GM11168 (cell line): ENCODE measurements around the gene ENPP6.
"Not testable (repeated sequence)": the region's sequence is repeated elsewhere in the genome, so short reads cannot be mapped to it uniquely, and the experiment has no call there.

Experiments
- in situ Hi-C: fragments of 300-500 bp; cut with MboI; formaldehyde crosslinking; loops from one replicate; pipeline ENCODE4 v1.12.0; 2022; ENCODE audit warnings: low sequenced_read_pairs; ENCODE audit not compliant: unreplicated experiment

Gene ENPP6

DNA sequence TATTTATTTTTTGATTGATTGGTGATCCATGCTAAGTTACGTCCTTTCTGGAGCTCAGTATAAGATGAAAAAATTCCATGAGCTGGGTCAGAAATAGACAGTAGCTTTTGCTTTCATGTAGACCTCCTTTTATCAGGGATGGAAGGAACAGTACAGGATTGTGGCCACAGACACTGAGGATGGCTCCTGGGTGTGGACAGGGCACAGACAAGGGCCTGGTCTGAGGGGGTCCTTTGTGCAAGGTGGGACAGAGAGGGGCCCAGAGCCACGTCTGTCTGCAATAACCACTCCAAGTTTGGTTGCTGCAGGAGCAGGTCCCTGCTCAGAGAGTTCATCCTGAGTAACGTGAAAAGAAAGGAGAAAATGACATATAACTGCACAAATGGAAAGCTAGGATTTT is 127.1 kb downstream of the ENPP6 start:
- in situ Hi-C loops, result no loop called here

DNA sequence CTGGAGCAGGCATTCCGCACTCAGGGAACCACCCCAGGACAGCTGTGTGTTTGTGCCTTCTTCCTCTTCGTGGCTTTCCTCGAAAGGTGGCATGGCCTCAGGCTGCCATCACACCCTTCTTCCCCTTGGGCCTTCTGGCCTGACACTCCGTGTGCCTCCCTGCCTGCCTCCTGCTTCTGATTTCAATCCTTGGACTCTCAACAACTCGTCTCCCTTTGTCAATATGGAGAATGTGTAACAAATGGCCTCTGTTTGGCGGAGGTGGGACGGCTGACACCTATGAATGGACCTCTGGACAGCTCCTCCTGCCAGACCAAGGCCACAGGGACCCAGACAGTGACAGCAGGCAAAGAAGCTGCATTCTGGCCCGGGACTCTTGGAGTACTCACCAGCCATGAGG is 137.0 kb downstream of the ENPP6 start:
- in situ Hi-C loops, result no loop called here

DNA sequence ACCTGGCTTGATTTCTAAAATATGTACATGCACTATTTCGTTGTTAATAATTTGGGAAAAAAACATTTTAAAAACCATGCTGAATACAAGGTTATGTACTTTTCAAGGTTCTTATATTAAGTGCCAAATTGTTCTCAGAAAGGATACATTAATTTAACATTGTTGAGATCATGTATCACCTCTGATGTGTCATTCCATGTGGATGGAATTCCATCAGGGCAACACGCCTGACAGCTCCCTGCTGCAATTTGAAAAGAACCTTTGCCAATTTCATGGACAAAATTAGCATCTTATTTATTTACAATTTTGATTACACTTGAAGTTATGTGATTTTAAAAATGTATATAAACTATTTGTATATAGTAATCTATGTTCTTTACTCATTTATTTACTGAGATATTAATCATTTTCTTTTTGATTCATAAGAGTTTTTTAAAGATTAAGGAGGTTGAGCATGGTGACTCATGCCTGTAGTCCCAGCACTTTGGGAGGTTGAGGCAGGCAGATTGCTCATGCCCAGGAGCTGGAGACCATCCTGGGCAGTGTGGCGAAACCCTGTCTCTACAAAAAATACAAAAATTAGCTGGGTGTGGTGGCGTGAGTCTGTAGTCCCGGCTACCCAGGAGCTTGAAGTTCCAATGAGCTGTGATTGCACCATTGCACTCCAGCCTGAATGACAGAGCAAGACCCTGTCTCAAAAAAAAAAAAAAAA is 142.8 kb downstream of the ENPP6 start:
- in situ Hi-C loops, result no loop called here

DNA sequence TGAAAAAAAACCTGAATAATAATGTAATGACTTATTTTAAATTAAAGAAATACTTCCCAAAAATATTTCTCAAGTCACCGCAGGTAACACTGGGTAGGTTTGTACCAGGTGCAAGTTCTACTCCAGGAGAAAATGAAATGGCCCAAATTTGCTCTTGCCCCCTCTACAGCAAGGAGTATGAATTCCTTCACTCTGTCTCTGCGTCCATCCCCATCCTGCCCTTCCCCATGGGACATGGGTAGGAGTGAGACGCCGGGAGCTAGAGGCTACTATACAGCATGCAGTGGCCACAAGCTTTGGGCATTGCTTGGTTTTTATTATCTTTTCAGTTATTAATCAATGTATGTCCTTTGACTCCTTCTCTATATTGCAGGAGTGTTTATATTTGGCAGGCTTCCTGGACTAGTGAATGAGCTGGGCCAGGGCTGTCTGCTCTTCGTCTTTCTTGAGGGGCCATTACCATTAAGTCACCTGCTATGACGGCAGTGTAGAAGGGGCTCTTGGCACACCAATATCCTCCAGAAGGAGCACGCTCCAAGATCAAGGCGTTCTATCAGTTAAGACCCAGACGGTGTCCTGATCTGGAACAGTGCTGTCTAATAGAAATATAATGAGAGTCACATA is 149.6 kb downstream of the ENPP6 start:
- in situ Hi-C loops, result no loop called here

DNA sequence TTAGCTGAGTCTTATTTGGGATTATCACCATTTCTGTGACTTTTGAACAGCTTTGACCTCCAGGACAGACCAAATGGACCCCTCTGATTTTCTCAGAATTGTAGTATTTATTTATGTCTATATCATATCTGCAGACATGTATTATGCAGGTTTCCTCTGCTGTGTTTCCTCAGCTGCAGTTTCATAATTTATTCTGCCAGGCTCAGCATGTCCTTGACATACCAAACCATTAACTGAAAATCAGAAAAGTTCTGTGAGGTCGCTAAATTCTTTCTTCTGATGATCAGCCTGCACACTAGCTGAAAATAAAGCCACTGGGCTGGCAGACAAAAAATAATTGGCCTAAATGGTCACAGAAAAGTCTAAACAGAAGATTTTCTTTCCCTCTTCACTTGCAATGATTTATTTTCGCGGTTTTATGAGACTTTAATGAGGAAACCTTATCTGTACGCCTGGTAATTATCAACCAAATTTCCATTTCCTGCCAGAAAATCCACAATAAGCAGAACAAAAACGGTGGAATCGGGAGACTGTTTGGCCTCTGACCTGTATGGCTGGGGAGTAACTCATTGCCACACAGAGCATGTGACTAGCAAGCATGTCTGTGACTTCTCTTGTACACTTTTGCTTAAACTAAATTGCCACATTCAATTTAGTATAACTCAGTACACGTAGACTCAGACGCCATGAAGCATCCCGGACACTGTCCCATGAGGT is 150.9 kb downstream of the ENPP6 start:
- in situ Hi-C loops, result no loop called here

DNA sequence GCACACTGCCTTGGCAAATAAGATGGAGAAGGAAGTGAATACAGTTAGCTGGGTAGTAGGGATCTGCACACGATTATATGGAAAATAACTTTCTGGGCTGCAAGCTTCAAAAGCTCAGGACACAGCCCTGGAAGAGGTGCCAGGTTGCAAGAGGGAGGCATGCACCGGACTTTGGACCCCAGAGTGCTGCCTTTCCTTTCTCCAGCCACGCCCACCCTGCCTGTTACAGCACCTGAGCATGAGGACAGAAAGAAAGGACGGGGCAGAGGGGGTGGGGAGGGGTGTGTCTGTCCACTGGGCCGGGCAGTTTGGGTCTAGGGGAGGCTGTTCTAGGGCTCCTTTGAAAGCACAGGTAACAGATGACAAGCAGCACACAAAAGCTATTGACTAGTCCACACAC is 152.8 kb downstream of the ENPP6 start:
- in situ Hi-C loops, result no loop called here

DNA sequence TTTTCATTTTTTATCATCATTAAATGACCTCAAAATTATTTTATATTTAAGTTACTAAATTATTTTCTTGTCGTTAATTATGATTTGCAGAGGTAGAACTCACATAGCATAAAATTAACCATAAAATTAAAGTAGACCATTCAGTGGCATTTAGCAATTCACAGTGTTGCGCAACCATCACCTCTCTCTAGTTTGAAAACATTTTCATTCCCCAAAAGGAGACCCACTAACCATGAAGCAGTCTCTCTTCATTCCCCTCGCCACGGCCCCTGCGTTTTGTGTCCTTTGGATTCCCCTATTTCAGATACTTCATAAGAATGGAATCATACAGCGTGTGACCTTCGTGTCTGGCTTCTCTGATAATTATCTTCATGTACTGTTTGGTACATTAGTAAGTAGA is 154.9 kb downstream of the ENPP6 start:
- in situ Hi-C loops, result no loop called here

DNA sequence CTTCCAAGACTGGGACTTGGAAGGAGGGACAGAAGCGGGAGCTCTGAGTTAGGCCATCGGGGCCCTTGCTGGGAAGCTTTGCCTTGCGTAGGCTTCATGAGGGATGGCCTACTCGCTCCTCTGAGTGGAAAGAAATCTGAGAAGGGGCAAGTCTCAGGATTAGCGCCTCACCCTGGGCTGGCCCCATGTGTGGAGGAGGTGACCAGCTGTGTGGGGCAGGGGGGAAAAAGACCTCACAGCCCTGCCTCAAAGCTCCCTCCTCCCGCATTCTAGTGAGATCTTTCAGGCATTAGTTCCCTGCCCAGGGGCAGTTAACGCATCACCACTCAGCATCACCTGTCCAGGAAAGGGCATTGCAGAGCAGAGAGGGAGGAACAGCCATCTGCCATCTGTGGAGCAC is 156.1 kb downstream of the ENPP6 start:
- in situ Hi-C loops, result no loop called here

DNA sequence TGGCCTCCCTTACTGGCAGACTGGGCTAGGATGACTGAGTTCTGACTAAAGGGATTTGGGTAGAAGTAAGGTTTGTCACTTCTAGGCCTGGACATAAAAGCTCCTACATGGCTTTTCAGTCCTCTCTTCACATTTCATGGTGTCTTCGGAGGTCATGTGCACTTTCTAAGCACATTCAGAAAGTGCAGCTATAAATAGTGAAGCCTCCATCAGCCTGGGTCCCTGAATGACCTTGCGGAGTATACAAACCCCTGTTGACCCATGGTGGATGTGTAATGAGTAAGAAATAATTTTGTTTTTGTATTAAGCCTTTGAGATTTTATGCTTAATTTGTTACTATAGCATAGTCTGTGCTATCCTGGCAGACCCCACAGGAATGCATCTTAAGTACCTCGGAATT is 158.6 kb downstream of the ENPP6 start:
- in situ Hi-C loops, result no loop called here

DNA sequence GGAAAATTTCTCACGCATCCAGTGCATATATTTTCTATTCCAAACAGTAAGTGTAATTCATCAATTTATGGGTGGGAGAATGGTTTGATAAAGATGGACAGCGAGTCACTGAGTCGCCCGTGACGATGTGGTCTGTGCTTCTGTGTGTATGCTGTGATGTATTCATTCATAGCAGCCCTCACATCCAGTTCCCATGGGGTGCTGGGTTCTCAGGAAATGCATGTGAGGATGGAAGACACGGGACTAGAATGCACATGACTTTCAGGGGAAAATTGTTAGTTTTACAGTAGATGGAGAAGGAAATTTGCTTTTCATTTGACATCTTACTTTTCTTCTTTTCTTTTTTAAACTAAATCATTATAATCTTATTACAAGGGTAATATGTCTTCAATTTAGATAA is 159.6 kb downstream of the ENPP6 start:
- in situ Hi-C loops, result no loop called here

DNA sequence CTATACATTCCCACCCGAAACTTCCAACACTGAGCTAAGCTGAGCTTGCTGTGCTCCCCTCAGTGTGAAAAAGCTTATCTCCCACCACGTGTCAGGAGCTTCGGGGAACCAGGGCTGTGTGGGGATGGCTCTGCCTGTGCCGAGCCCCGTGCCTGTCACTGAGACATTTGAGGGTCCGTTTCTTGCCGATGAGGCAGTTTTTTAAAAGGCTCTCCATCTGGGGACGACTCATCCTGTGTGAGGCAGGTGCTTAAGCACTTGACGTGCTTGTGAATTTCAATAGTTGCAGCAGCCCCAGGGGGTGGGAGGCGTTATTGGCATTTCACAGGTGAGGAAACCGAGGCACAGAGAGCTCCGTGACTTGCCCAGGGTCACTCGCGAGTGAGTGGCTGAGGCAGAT is 160.8 kb downstream of the ENPP6 start:
- in situ Hi-C loops, result no loop called here

DNA sequence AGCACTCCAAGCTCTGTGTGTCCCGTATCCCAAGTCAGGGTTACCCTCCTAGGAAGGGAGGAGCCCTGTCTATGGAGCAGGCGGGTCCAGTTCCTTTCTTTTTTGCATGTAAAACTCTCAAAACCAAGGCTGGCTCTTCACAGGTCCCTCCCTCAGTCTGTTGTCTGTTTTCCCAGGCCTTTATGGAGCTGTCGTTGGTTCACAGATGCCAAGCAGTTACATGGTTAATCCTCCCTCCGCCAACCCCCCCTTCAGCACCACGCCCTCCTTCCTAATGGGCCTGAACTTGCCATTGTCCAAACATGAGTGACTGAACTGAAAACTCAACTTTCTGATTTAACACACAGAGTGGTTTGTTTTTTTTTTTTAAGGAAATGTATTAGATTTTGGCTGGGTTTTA is 164.2 kb downstream of the ENPP6 start:
- in situ Hi-C loops, result no loop called here

DNA sequence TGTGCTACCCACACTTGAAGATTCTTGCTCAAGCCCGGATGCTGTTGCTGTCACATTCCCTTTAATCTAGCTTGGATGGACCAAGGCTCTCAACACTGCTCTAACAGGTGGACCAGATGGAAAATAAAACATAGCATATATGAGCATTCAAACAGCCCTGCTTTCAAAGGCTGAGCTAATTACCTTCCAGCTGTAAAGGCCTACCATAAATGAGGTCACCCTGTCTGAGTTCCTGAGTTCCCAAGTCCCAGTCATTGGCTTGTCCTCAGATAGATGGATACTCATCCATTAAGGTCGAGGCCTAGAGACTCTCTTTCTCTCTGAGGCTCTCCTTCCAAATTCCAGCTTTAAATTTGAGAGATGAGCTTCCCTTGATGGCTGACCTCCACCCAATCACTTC is 165.1 kb downstream of the ENPP6 start:
- in situ Hi-C loops, result no loop called here

DNA sequence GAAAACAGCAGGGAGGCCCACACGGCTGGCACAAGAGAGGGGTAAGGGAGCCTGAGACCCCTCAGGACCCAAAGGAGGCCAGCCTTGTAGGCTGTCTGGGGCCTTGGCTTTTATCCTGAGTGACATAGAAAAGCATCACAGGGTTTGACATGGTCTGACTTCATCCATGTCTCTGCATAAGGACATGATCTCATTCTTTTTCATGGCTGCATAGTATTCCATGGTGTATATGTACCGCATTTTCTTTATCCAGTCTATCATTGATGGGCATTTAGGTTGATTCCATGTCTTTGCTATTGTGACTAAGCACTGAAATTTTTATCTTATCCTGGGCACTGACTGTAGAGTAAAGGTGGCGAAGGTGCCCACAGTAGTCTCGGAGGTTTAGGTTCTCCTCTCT is 166.4 kb downstream of the ENPP6 start:
- in situ Hi-C loops, result not testable (repeated sequence)

DNA sequence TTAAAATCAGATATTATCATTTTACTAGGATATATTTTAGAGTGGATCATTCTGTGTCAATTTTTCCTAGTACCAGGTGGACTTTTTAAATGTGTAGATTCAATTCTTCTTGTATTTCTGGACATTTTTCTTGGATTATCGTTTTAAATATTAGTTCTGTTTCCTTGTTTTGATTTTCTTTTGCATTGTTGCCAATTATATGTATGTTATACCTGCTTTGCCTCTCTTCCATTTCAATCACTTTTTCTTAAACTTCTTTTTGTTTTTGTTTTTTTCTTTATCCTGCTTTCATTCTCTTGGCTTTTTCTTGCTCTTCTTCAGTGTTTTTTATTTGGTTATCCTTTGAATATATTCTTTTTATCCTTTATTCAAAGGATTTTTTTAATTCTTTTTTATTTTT is 171.5 kb downstream of the ENPP6 start:
- in situ Hi-C loops, result no loop called here

DNA sequence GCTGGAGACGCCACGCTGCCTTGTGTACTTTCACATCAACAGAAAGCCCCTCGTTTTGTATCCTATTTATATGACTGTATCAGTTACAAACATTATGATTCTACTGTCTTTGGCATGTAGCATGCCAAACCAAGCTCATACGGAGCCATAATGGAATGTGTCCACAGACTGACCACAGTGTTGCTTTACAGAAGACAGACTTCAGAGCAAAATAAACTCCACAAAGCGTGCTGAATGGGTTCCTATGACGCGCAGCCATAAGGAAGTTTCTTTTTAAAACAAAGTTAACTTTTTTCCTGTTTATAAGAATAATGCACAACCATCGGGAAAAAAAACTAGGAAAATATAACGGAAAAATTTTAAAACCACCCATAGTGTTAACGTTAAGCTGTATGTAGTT is 176.5 kb downstream of the ENPP6 start:
- in situ Hi-C loops, result no loop called here

DNA sequence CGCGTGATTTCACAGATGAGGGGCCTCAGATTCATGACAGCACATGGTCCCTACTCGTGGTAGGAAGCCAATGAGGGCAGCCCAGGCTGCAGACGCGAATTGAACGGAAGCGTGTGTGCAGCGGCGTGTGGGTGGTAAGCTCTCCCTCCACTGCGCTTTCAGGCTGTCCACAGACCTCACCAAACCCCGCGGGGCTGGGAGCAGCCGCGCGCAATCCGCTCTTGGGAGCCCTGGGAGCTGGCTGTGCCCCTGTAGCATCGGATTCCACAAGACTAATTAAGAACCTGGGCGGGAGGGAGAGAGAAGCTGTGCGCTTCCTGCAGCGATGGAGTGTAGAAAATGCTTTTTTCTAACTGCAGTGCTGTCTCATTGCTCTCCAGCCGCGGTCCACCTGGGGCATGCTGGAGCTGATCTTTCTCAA is 177.7 kb downstream of the ENPP6 start:
- in situ Hi-C loops, result no loop called here
